ENCODE data around the gene BCLAF3.

- TF ChIP-seq, protein P1, sequence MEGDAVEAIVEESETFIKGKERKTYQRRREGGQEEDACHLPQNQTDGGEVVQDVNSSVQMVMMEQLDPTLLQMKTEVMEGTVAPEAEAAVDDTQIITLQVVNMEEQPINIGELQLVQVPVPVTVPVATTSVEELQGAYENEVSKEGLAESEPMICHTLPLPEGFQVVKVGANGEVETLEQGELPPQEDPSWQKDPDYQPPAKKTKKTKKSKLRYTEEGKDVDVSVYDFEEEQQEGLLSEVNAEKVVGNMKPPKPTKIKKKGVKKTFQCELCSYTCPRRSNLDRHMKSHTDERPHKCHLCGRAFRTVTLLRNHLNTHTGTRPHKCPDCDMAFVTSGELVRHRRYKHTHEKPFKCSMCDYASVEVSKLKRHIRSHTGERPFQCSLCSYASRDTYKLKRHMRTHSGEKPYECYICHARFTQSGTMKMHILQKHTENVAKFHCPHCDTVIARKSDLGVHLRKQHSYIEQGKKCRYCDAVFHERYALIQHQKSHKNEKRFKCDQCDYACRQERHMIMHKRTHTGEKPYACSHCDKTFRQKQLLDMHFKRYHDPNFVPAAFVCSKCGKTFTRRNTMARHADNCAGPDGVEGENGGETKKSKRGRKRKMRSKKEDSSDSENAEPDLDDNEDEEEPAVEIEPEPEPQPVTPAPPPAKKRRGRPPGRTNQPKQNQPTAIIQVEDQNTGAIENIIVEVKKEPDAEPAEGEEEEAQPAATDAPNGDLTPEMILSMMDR (conservative IDR thresholded peaks at IDR 0.05 in 1 of 2, IDR thresholded peaks at IDR 0.05 in 1 of 2; ENCODE audit: extremely low read depth in 1 of 2, insufficient read depth in 1 of 2, low read depth in 1 of 2, low read length in 2 of 2) = no peak
- TF ChIP-seq EZH2 (IDR thresholded peaks at IDR 0.05; ENCODE audit: borderline replicate concordance, low read length) = no peak
Measured at GRCh38 chrX:19986531-19986930, 4.3 kb downstream of the BCLAF3 start.
